Upper lobe of left lung (tissue), 6 donors: ENCODE results near the gene KIF24. TPM values are rescaled to one million over a fixed set of nuclear protein-coding genes. Genes with fewer than 3 reads are reported as not detected.

Source experiments
- ATAC-seq, 2 donors: fragments of 200-7000 bp; cut with Tn5 transposase; one replicate each; pipeline ENCODE4 v1.9.1; 2022; ENCODE audit warnings: mild to moderate bottlenecking in 2 of 2, moderate library complexity in 2 of 2; ENCODE audit not compliant: low FRiP score in 2 of 2
- DNase-seq, 2 donors: peaks; one replicate each; pipeline ENCODE4 v3.0.0-alpha.2; 2019 to 2020
- H3K27ac ChIP-seq, 4 donors: fragments of 200-600 bp; sonication (generic); one replicate each; pipeline ENCODE4 v1.5.1; 2016 to 2019
- H3K27me3 ChIP-seq, 4 donors: fragments of 200-600 bp; sonication (generic); one replicate each; pipeline ENCODE4 v1.5.1; 2017 to 2019
- H3K36me3 ChIP-seq, 4 donors: fragments of 200-600 bp; sonication (generic); one replicate each; pipeline ENCODE4 v1.5.1; 2016 to 2019
- H3K4me1 ChIP-seq, 4 donors: fragments of 200-600 bp; sonication (generic); one replicate each; pipeline ENCODE4 v1.5.1; 2018 to 2019
- H3K4me3 ChIP-seq, 4 donors: fragments of 200-600 bp; sonication (generic); one replicate each; pipeline ENCODE4 v1.5.1; 2017 to 2019; ENCODE audit warnings: mild to moderate bottlenecking in 2 of 4, moderate library complexity in 1 of 4
- H3K9me3 ChIP-seq, 4 donors: fragments of 200-600 bp; sonication (generic); one replicate each; pipeline ENCODE4 v1.5.1; 2018 to 2019
- CTCF ChIP-seq, 6 experiments: fragments of 450-650 bp in 4 of 6; fragments of 200-600 bp in 2 of 6; sonication (generic) in 2 of 6; IDR thresholded peaks; one replicate each; pipeline ENCODE4 v1.5.1; 2016 to 2019; ENCODE audit warnings: antibody characterized with exemption in 6 of 6
- EP300 ChIP-seq, 4 donors: sonication (generic); formaldehyde crosslinking; IDR thresholded peaks; one replicate each; pipeline ENCODE4 v1.5.1; 2017; ENCODE audit warnings: antibody characterized with exemption in 4 of 4, control low read depth in 2 of 4
- POLR2A ChIP-seq, 4 donors: fragments of 450-650 bp; IDR thresholded peaks; one replicate each; pipeline ENCODE4 v1.5.1; 2016 to 2017; ENCODE audit warnings: antibody characterized with exemption in 4 of 4, mild to moderate bottlenecking in 2 of 4
- POLR2AphosphoS5 ChIP-seq, 2 donors: sonication (generic); formaldehyde crosslinking; IDR thresholded peaks; one replicate each; pipeline ENCODE4 v1.5.1; 2017; ENCODE audit warnings: antibody characterized with exemption in 2 of 2
- WGBS, 2 donors: methylation state at CpG; one replicate each; pipeline ENCODE4 v1.1.5; 2017 to 2018; 5-methylcytosine and 5-hydroxymethylcytosine counted together
- total RNA-seq, 6 donors: library from RNA; depleted of rRNA in 4 of 6; stranded (reverse); fragments of >200 nt in 4 of 6; gene quantifications; one replicate each; pipeline versions ENCODE4 v1.1.0 to v1.2.1, GENCODE V29; 2016 to 2021
- donor health status: DM: no; HTN: no; CAD: no; lungs with moderate emphysema.
- donor health status: DM: no; HTN: yes; CAD: no; lungs with severe emphysema.

Gene KIF24
- total RNA-seq, 6 donors from 2014 or later = 0.72 to 3.2 (median 1.6) TPM

GRCh38 chr9:34322899-34323591 is 6.0 kb downstream of the KIF24 start:
- Histone ChIP-seq H3K27ac (no peak overlapping the region), H3K27me3 (no peaks in the 10 kb centered on the region), H3K9me3 (no peaks in the 10 kb centered on the region), H3K4me1 (peaks cover 0 to under 1% (median under 1%) of the 10 kb centered on the region in 4 donors), H3K36me3 (no peaks in the 10 kb centered on the region), H3K4me3 (no peak overlapping the region)
- ATAC-seq = no peak
- 65 to 74% methylated on average over 2 of the region's 2 CpGs for WGBS, 2 donors
- TF ChIP-seq CTCF (IDR thresholded peaks at IDR 0.05) (no peak), EP300 (IDR thresholded peaks at IDR 0.05) (no peak), POLR2A (IDR thresholded peaks at IDR 0.05) (no peak), POLR2AphosphoS5 (IDR thresholded peaks at IDR 0.05) (no peak)
- DNase-seq = no peak

- 86 to 89% methylated on average over 7 of the region's 7 CpGs for WGBS, 2 donors
- H3K4me1 ChIP-seq = no peaks in the 10 kb centered on the region
- no peaks in the 10 kb centered on the region for H3K27me3 ChIP-seq
- TF ChIP-seq CTCF (IDR thresholded peaks at IDR 0.05) = no peak
- no peak for TF ChIP-seq POLR2AphosphoS5 (IDR thresholded peaks at IDR 0.05)
- TF ChIP-seq POLR2A (IDR thresholded peaks at IDR 0.05) = no peak
- TF ChIP-seq EP300 (IDR thresholded peaks at IDR 0.05) = no peak
- no peak overlapping the region for H3K4me3 ChIP-seq
- no peaks in the 10 kb centered on the region for H3K36me3 ChIP-seq
- no peak for DNase-seq
- H3K27ac ChIP-seq = no peak overlapping the region
- no peak for ATAC-seq
- H3K9me3 ChIP-seq = no peaks in the 10 kb centered on the region
Measured at GRCh38 chr9:34321451-34321850, 7.6 kb downstream of the KIF24 start.

GRCh38 chr9:34318163-34318790 is 10.8 kb downstream of the KIF24 start:
- H3K4me3 ChIP-seq = no peak overlapping the region
- DNase-seq (peak in 1 of 2 donors; percentile 73), ATAC-seq (no peak)

GRCh38 chr9:34317436-34317835 is 11.6 kb downstream of the KIF24 start:
- WGBS, 2 donors = 86 to 94% methylated on average over 2 of the region's 2 CpGs
- Histone ChIP-seq H3K36me3 (no peaks in the 10 kb centered on the region), H3K4me3 (no peak overlapping the region), H3K9me3 (no peaks in the 10 kb centered on the region), H3K4me1 (no peaks in the 10 kb centered on the region), H3K27ac (no peak overlapping the region), H3K27me3 (no peaks in the 10 kb centered on the region)
- TF ChIP-seq CTCF (IDR thresholded peaks at IDR 0.05) (no peak), POLR2A (IDR thresholded peaks at IDR 0.05) (no peak), EP300 (IDR thresholded peaks at IDR 0.05) (no peak), POLR2AphosphoS5 (IDR thresholded peaks at IDR 0.05) (no peak)
- no peak for DNase-seq
- ATAC-seq = no peak

More at GRCh38 chr9:34318163-34318790, 10.8 kb downstream of the KIF24 start:
- Histone ChIP-seq H3K4me1 (no peaks in the 10 kb centered on the region), H3K9me3 (no peaks in the 10 kb centered on the region), H3K27ac (no peak overlapping the region), H3K27me3 (no peaks in the 10 kb centered on the region), H3K36me3 (no peaks in the 10 kb centered on the region)
- WGBS, 2 donors = 97% methylated on average over 32 to 39 of the region's 44 CpGs
- TF ChIP-seq POLR2A (IDR thresholded peaks at IDR 0.05) (no peak), POLR2AphosphoS5 (IDR thresholded peaks at IDR 0.05) (no peak), EP300 (IDR thresholded peaks at IDR 0.05) (no peak), CTCF (IDR thresholded peaks at IDR 0.05) (no peak)
